IPS-18a (cell line): ENCODE measurements around the gene UQCC3.
"Not testable (repeated sequence)": the region's sequence is repeated elsewhere in the genome, so short reads cannot be mapped to it uniquely, and the experiment has no call there.

Source experiments
- H3K27ac ChIP-seq: one replicate; pipeline ENCODE4 v1.5.1; 2013; ENCODE audit warnings: low read length
- H3K27me3 ChIP-seq: one replicate; pipeline ENCODE4 v1.6.1; 2013; ENCODE audit warnings: mild to moderate bottlenecking, low read length; ENCODE audit not compliant: control insufficient read depth, insufficient read depth
- H3K36me3 ChIP-seq: one replicate; pipeline ENCODE4 v1.6.1; 2013; ENCODE audit warnings: low read depth, low read length; ENCODE audit not compliant: control insufficient read depth
- H3K4me1 ChIP-seq: one replicate; pipeline ENCODE4 v1.6.1; 2013; ENCODE audit warnings: low read depth, low read length; ENCODE audit not compliant: control insufficient read depth
- H3K4me3 ChIP-seq: one replicate; pipeline ENCODE4 v1.5.1; 2013; ENCODE audit warnings: low read length
- H3K9ac ChIP-seq: one replicate; pipeline ENCODE4 v1.6.1; 2013; ENCODE audit warnings: mild to moderate bottlenecking, low read length, moderate library complexity
- H3K9me3 ChIP-seq: one replicate; pipeline ENCODE4 v1.6.1; 2013; ENCODE audit warnings: low read depth, low read length; ENCODE audit not compliant: control insufficient read depth

UQCC3 gene

GRCh38 chr11:62667460-62667859, 4.0 kb upstream of the UQCC3 start:
- H3K27ac ChIP-seq: no peak overlapping the region
- peak overlapping the region; percentile 97 for H3K4me3 ChIP-seq
- no peak overlapping the region for H3K9ac ChIP-seq

GRCh38 chr11:62669420-62670161, 1.9 kb upstream of the UQCC3 start:
- Histone ChIP-seq H3K9ac (no peak overlapping the region), H3K36me3 (peaks cover 14% of the 10 kb centered on the region), H3K27ac (no peak overlapping the region), H3K9me3 (no peaks in the 10 kb centered on the region), H3K4me1 (peaks cover 15% of the 10 kb centered on the region), H3K27me3 (no peaks in the 10 kb centered on the region), H3K4me3 (no peak overlapping the region)

More at GRCh38 chr11:62667460-62667859, 4.0 kb upstream of the UQCC3 start:
- Histone ChIP-seq H3K27me3 (no peaks in the 10 kb centered on the region), H3K4me1 (peaks cover 15% of the 10 kb centered on the region), H3K36me3 (peaks cover 20% of the 10 kb centered on the region), H3K9me3 (no peaks in the 10 kb centered on the region)

GRCh38 chr11:62671236-62671607, 251 bp upstream of the UQCC3 start:
- peaks cover 18% of the 10 kb centered on the region for H3K36me3 ChIP-seq
- H3K4me1 ChIP-seq: peaks cover 13% of the 10 kb centered on the region
- no peaks in the 10 kb centered on the region for H3K9me3 ChIP-seq
- peak overlapping the region; percentile 78 for H3K9ac ChIP-seq
- H3K27me3 ChIP-seq: no peaks in the 10 kb centered on the region
- peak overlapping the region; percentile 80 for H3K4me3 ChIP-seq
- peak overlapping the region; percentile 70 for H3K27ac ChIP-seq

GRCh38 chr11:62673196-62673525, 1.7 kb downstream of the UQCC3 start:
- Histone ChIP-seq H3K9ac (no peak overlapping the region), H3K27ac (no peak overlapping the region)

GRCh38 chr11:62675415-62675814, 3.9 kb downstream of the UQCC3 start:
- H3K9ac ChIP-seq, H3K9me3 ChIP-seq, H3K27ac ChIP-seq, H3K27me3 ChIP-seq, H3K4me3 ChIP-seq, H3K4me1 ChIP-seq: not testable (repeated sequence)
- peaks cover 20% of the 10 kb centered on the region for H3K36me3 ChIP-seq

More at GRCh38 chr11:62673196-62673525, 1.7 kb downstream of the UQCC3 start:
- Histone ChIP-seq H3K36me3 (peaks cover 20% of the 10 kb centered on the region), H3K27me3 (no peaks in the 10 kb centered on the region), H3K4me3 (no peak overlapping the region), H3K9me3 (no peaks in the 10 kb centered on the region), H3K4me1 (no peaks in the 10 kb centered on the region)

- Histone ChIP-seq H3K4me1 (no peaks in the 10 kb centered on the region), H3K4me3 (no peak overlapping the region), H3K9ac (no peak overlapping the region), H3K27ac (no peak overlapping the region), H3K27me3 (no peaks in the 10 kb centered on the region), H3K36me3 (peaks cover 20% of the 10 kb centered on the region), H3K9me3 (no peaks in the 10 kb centered on the region)
Measured at GRCh38 chr11:62676698-62677097, 5.2 kb downstream of the UQCC3 start.

GRCh38 chr11:62677156-62677555, 5.7 kb downstream of the UQCC3 start:
- Histone ChIP-seq H3K9me3 (no peaks in the 10 kb centered on the region), H3K27me3 (no peaks in the 10 kb centered on the region), H3K4me3 (no peak overlapping the region), H3K27ac (no peak overlapping the region), H3K4me1 (no peaks in the 10 kb centered on the region), H3K9ac (no peak overlapping the region), H3K36me3 (peaks cover 20% of the 10 kb centered on the region)

GRCh38 chr11:62677714-62678113, 6.2 kb downstream of the UQCC3 start:
- Histone ChIP-seq H3K9ac (no peak overlapping the region), H3K27ac (no peak overlapping the region), H3K36me3 (peaks cover 20% of the 10 kb centered on the region), H3K4me1 (no peaks in the 10 kb centered on the region), H3K4me3 (peak overlapping the region; percentile 92), H3K9me3 (no peaks in the 10 kb centered on the region), H3K27me3 (no peaks in the 10 kb centered on the region)

GRCh38 chr11:62678433-62678769, 6.9 kb downstream of the UQCC3 start:
- Histone ChIP-seq H3K4me1 (no peaks in the 10 kb centered on the region), H3K4me3 (peak overlapping the region; percentile 92), H3K9ac (peak overlapping the region; percentile 88), H3K27me3 (no peaks in the 10 kb centered on the region), H3K9me3 (no peaks in the 10 kb centered on the region), H3K36me3 (peaks cover 20% of the 10 kb centered on the region), H3K27ac (no peak overlapping the region)

GRCh38 chr11:62678770-62679696, 7.6 kb downstream of the UQCC3 start, which contains the start of gene UBXN1:
Gene UBXN1 (minus strand): TSS chr11:62679073. CDS start chr11:62678923, 150 bp downstream.
- peaks cover 20% of the 10 kb centered on the region for H3K36me3 ChIP-seq
- no peaks in the 10 kb centered on the region for H3K9me3 ChIP-seq
- H3K27ac ChIP-seq: peak within 1 kb of the TSS; percentile 70
- no peaks in the 10 kb centered on the region for H3K27me3 ChIP-seq
- H3K4me1 ChIP-seq: no peaks in the 10 kb centered on the region
- H3K4me3 ChIP-seq: peak within 1 kb of the TSS; percentile 92
- peak within 1 kb of the TSS; percentile 88 for H3K9ac ChIP-seq

- no peaks in the 10 kb centered on the region for H3K27me3 ChIP-seq
- no peak overlapping the region for H3K27ac ChIP-seq
- no peaks in the 10 kb centered on the region for H3K9me3 ChIP-seq
- peaks cover 16% of the 10 kb centered on the region for H3K36me3 ChIP-seq
- H3K9ac ChIP-seq: no peak overlapping the region
- H3K4me1 ChIP-seq: no peaks in the 10 kb centered on the region
- no peak overlapping the region for H3K4me3 ChIP-seq
Measured at GRCh38 chr11:62680825-62681240, 9.4 kb downstream of the UQCC3 start.
